GM18907 (cell line): Measurements from ENCODE around the gene LRGUK.
A peak's percentile ranks its signal among the peaks of the same experiment; 100 is the strongest.

Experiments
- ATAC-seq: cut with Tn5 transposase; IDR thresholded peaks from one replicate; pipeline ENCODE4 v1.9.1; 2021; ENCODE audit warnings: mild to moderate bottlenecking, moderate library complexity; ENCODE audit not compliant: unreplicated experiment

LRGUK gene

DNA sequence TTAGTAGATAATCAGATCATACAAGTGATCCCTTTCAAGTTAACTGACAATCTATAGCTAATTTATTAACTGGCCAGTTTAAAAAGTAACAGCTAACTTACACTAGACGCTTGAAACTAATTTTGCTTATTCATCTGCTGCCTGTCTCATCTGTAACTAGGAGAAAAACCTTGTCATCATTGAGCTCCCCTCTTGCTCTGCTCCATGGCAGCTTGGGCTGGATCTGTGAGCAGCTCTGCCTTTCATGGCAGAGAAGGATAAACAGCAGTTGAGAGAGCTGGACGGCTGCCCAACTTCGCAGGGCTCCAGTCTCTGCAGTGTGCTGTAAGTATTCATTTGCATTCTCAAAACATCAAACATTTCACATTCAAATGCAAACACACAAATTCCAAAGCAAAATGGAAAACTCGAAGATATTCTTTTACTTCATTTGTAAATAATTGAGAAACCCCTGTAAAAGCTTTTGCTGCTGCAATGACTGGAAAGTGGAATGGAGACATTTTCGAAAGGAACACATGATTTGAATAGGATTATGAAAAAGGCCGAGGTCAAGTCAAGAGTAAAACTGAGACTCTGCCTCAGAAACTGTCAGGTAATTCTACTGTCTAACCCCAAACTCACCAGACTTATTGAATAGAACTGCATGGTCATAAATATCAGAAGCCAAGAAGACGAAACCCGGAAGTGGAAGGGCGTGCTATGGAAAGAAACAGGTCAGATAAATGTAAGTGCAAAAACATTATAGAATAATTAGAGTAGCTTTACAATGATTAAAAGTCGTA lies 172.0 kb downstream of the LRGUK start:
- peak; percentile 70 for ATAC-seq

DNA sequence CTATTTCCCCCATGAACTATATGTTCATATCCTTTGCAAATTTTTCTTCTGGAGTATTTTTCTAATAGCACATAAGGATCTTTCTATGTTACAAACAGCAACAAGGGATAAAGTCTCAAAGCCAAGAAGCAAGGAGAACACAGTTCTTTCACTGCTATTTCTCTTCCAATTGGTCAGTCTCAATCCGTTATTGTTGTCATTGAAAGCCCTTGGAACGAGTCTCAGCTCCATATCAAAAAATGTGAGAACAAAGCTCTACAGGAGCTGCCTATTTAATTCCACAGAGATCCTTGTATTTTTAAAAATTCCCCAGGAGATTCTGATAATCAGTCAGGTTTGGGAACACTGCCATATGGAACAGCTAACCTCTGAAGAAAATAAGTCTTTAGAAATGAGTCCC lies 173.8 kb downstream of the LRGUK start:
- ATAC-seq, result no peak

DNA sequence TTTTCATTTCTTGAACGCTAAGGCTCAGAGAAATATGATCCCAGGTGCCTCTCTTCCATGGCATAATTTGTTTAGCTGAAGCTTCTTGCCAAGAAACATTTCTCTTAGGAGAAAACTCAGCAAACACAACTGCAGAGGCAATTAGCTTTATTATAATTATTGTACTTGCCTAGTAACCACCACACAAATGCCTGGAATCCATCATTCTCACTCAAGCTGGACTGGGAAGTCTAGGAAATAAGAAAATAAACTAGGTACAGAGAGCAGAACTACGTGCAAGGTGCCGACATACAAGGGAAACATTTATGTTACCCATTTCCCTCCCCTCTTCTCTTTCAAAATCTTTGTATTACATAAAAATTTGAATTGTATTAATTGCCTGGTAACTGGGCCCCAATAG lies 174.5 kb downstream of the LRGUK start:
- ATAC-seq, result no peak

DNA sequence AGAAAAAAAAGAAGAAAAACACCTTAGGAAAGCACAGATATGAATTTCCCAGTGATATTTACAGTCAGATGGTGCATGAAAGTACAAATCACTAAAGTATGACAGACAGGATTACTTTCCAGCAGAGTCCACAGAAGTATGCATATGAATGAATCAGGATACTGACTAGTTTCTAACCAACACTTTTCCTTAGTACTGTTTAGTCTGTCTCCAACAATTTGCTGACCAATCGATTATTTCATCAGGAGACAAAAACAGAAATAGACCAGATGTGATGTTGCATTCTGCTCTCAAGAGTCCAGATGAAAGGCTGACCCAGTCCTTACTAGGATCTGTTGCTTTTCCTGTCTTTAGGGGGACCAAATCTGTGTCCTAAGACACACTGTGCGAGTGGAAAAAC lies 175.0 kb downstream of the LRGUK start:
- ATAC-seq, result no peak

DNA sequence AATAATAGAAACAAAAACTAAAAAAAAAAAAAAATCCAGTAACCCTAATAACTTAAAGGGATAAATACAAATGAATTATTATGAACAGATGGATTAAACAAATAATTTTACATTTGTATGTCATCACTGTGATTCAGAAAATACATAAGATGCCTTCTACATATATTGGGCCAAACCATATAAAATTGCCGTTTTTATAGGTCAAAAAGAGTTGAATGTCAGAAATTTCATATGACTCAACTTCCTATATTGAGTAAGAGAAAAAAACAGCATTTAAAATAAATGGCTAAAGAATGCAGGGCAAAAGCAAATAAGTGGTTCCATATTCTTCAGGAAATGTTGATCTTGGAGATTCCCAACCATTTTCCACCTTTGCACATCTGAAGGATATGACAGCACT lies 180.2 kb downstream of the LRGUK start:
- ATAC-seq, result no peak

DNA sequence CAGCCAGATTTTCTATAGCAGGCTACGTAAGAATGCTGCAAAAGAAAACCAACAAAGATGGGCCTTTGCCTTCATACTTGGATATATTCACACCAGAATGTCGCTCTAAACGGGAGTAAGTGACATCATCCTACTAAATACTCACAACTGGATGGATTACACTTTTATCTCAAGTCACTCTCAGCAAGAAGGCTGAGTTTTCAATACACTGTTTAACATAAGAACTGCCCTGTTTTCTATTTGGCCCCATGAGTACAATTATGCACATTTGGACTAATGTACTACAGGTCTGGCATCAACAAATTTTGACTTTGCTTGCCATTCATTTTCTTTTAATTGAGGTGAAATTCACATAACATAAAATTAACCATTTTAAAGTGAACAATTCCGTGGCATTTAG lies 181.4 kb downstream of the LRGUK start:
- ATAC-seq, result no peak

DNA sequence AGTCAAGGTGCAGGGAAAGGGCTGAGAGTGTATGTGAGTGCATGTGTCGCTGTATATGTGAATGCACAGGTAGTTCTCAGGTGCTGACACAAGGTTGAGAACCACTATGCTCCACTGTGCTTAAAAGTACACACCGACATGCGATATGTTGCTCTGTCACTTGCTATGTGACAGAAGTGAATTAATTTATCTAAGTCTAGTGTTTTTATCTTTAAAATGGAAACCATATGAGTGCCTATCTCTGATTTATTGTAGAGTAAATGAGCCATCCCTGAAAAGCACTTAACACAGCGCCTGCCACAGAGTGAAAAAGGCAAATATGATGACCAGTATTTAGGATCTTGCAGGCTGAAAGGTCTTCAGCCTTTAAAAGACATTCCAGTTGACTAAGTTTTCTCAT lies 184.7 kb downstream of the LRGUK start:
- no peak for ATAC-seq

DNA sequence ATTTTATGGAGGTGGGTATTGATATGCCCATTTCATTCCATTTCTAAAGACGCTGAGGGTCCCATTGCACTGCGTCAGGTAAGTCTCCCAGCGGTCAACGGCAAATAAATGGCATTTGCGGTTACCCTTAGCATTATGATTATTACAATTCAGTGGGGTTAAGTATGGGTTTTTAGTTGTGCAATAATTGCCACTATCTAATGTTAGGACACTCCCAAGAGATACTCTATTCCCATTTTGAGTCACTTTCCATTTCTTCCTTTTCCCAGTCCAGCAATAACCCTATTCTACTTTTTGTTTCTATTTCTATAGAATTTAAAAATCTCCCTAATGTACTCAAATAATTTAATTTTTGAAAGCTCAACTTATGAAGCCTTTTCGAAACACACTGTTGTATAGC lies 185.6 kb downstream of the LRGUK start:
- ATAC-seq, result no peak

DNA sequence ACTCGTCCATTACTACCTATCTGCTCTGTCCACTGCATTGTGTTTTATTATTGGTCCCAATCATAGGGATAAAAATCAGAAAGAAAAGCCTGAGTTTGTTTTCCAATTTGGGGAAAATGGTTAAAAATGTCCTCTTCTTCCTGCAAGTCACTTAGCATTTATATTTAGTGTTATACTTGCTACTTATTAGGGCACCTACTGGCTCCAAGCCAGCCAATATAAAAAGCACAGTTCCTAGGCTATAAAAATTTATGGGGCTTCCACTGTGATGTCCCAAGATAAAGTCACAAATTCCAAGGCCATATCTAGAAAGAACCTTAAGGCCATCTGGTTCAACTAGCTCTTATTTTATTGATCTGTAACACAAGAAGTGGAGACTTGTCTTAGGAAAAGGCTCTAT lies 186.4 kb downstream of the LRGUK start:
- ATAC-seq, result no peak
